ENCODE results near the gene PTPN4.

DNA sequence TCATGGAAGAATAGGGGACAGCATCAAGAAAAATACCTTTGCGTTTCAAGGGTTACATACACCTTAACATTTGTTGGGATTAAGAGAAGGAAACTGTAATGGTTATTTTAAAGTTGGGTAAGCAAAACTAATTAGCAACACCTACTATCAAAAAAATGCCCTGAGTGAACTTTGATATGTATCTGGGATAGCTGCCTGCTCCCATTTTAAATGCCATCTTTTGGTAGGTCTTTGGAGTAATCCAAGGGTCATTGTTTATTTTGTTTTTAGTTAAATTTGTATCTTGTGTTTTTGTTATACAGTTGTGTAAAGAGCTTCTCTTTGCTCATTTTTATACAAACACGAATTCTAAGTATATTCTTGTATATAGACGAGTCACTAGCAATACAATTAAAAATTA, 9.9 kb downstream of the PTPN4 start:
- TF ChIP-seq POLR2A (IDR thresholded peaks at IDR 0.05; ENCODE audit: low read length) (no peak), GATA1 (IDR thresholded peaks at IDR 0.05; ENCODE audit: low read depth, low read length) (no peak)

Data from erythroblast (primary cell).